ENCODE measurements around the gene GRIFIN. TPM values are rescaled to one million over a fixed set of nuclear protein-coding genes. Genes with fewer than 3 reads are reported as not detected.

The GRIFIN gene
- total RNA-seq, 1 donor from 2014 or later = not detected

DNA sequence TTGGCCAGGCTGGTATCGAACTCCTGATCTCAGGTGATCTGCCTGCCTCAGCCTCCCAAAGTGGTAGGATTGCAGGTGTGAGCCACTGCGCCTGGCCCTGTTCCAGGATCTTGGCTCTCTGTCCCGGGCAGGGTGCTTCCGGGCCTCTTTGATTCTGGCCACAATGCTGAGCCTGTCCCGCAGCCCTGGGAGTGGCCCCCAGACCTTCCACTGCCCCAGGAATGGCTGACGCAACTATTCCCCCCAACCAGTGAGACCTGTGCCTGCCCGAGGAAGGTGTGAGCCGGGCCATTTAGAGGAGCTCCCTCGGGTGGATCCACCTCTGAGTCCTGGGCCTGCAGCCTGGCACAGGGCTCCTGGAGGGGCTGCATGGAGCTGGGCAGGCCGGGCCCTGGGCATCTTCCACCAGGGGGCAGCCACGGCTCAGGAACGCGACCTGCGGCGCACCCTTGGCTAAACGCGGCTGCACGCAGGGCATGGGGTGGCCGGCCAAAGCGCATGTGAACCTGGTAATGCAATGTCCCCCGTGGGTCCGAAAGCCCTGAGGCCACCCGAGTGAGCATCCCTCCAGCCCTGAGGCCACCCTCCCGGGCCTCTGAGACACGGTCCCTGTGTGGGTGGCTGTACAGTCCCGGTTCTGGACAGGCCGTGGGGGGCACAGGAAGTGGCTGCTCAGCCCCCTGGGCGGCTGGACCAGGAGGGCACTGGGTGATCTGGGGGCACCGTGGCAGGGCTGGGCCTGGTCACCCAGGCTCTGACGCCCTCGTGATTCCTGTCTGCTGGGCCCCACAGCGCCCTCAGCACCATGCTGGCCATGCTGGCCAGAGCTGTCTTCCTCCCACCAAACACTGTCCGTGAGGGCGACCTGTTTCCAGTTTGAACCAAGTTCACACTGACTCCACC, 24.8 kb downstream of the GRIFIN start:
- intact Hi-C loops (cut with micrococcal nuclease) = no loop called here
- Histone ChIP-seq H3K27me3 (ENCODE audit: low read depth) (no peaks in the 10 kb centered on the region), H3K4me1 (peaks cover 12% of the 10 kb centered on the region), H3K9me3 (replicated peaks) (no peaks in the 10 kb centered on the region), H3K4me3 (peak overlapping the region; percentile 66), H3K27ac (replicated peaks) (no peak overlapping the region), H3K36me3 (no peaks in the 10 kb centered on the region)
- peak; percentile 86 for DNase-seq
- TF ChIP-seq, protein P1, sequence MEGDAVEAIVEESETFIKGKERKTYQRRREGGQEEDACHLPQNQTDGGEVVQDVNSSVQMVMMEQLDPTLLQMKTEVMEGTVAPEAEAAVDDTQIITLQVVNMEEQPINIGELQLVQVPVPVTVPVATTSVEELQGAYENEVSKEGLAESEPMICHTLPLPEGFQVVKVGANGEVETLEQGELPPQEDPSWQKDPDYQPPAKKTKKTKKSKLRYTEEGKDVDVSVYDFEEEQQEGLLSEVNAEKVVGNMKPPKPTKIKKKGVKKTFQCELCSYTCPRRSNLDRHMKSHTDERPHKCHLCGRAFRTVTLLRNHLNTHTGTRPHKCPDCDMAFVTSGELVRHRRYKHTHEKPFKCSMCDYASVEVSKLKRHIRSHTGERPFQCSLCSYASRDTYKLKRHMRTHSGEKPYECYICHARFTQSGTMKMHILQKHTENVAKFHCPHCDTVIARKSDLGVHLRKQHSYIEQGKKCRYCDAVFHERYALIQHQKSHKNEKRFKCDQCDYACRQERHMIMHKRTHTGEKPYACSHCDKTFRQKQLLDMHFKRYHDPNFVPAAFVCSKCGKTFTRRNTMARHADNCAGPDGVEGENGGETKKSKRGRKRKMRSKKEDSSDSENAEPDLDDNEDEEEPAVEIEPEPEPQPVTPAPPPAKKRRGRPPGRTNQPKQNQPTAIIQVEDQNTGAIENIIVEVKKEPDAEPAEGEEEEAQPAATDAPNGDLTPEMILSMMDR (IDR thresholded peaks at IDR 0.05; ENCODE audit: borderline replicate concordance) = peak; percentile 92

DNA sequence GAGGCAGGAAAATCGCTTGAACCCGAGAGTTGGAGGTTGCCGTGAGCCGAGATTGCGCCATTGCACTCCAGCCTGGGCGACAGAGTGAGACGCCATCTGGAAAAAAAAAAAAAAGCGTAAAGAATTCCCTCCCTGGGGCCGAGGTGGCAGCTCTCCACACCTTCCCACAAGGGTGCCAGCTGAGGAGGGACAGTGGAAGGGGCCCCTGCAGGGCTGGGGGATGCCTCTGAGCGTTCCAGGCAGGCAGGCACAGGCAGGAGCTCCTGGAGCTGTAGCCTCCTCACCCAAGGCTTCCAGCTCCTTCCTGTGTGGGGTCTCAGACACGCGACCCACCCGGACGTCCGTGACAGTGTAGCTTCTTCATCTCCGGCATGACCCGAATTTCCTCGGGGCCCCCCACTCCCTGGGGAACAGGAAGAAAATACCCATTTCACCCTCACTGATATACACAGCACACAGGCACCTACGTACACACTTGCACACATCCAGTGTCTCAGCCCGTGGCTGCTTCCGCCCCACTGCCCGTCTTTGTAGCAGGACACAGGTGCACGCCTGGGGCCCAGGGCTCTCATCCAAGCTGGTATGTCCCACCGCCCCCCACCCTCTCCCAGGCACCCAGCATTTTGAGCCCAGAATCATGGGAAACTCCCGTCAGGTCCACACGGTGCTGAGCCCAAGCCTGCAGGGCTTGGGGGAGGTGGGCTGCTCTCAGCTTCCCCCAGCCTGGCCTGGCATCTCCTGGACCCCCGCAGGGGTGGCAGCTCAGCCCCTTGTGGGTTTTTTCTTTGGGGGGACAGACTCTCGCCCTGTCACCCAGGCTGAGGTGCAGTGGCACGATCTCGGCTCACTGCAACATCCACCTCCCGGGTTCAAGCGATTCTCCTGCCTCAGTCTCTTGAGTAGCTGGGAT, 25.7 kb downstream of the GRIFIN start:
- no peak overlapping the region for H3K27ac ChIP-seq (replicated peaks)
- H3K9me3 ChIP-seq (replicated peaks) = no peaks in the 10 kb centered on the region
- DNase-seq = no peak
- TF ChIP-seq, protein P1 (IDR thresholded peaks at IDR 0.05; ENCODE audit: borderline replicate concordance) = no peak
- no peak overlapping the region for H3K4me3 ChIP-seq
- H3K36me3 ChIP-seq = no peaks in the 10 kb centered on the region
- peaks cover 12% of the 10 kb centered on the region for H3K4me1 ChIP-seq
- H3K27me3 ChIP-seq (ENCODE audit: low read depth) = no peaks in the 10 kb centered on the region
- intact Hi-C loops (cut with micrococcal nuclease) = no loop called here

DNA sequence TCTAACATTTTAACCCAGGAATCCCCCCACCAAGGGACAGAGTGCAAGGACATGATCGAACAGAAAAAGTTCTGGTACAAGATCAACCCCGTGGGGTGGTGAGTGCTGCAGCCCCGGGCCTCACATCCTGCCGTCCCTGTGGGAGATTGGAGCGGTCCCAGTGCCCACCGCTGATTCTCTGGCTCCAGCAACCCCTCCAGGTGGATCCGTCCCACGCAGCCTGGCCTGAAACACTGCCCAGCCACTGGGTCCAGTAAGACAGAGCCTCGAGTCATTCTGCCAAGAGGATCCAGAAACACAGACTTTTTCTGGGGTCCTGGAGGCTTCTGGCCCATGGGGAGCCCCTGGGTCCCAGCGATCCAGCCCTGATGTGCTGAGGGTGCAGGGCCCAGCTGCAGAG, 29.5 kb downstream of the GRIFIN start:
- H3K27me3 ChIP-seq (ENCODE audit: low read depth) = no peaks in the 10 kb centered on the region
- H3K27ac ChIP-seq (replicated peaks) = no peak overlapping the region
- H3K4me3 ChIP-seq = no peak overlapping the region
- TF ChIP-seq, protein P1 (IDR thresholded peaks at IDR 0.05; ENCODE audit: borderline replicate concordance) = no peak
- no peaks in the 10 kb centered on the region for H3K9me3 ChIP-seq (replicated peaks)
- no peak for DNase-seq
- no peaks in the 10 kb centered on the region for H3K36me3 ChIP-seq
- intact Hi-C loops (cut with micrococcal nuclease) = no loop called here
- peaks cover 9% of the 10 kb centered on the region for H3K4me1 ChIP-seq

DNA sequence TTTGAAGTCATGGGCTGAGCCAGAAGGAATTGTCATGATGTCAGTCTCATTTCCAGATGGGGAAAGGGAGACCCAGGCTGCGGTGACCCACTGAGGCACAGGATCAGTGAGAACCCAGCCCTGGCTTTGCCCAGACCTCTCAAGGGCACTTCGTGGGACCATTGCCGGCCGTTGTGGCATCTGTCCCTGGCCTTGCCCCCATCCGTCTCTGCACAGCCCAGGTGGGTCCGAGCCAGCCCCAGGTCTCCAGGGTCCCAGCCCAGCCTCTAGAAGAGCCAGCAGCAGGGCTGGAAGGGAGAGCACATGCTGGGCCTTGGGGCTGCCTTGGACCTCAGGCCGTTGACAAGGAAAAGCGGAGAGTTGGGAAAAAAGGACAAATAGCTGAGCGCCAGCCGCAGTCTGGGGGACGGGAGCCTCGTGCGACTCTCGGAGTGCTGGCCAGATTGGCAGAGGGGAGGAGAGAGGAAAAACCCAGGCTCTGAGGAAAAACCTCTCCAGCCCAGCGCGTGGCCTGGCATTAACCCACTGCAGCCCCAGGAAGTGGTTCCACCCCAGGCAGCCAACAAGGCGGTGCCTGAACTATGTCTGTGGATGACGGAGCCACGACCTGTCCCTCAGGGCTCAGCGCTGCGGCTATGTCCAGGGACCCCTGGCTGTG, 30.2 kb downstream of the GRIFIN start:
- no peak for DNase-seq
- intact Hi-C loops (cut with micrococcal nuclease) = no loop called here
- Histone ChIP-seq H3K27ac (replicated peaks) (no peak overlapping the region), H3K4me3 (no peak overlapping the region), H3K9me3 (replicated peaks) (no peaks in the 10 kb centered on the region), H3K27me3 (ENCODE audit: low read depth) (no peaks in the 10 kb centered on the region), H3K4me1 (peaks cover 3% of the 10 kb centered on the region), H3K36me3 (no peaks in the 10 kb centered on the region)
- TF ChIP-seq, protein P1 (IDR thresholded peaks at IDR 0.05; ENCODE audit: borderline replicate concordance) = no peak

DNA sequence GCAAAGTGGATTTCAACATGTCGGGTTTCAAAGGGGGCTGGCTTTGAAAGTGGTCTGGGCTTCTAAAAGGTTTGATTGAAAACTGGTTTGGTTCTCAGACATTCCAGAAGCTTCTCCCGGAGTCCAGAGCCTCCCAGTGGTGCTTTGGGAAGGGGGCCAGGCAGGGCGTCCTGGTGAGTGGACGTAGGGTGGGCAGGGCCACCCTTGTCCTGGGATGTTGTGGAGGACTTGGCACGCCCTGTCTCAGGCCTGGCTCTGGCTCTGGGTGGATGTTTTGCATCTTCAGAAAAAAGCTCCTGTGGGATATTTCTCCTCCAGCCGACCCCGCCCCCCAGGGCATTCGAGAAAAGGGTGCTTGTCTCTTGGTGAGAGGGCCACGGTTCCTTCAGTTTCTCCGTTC, 31.2 kb downstream of the GRIFIN start:
- no peak for DNase-seq
- Histone ChIP-seq H3K27me3 (ENCODE audit: low read depth) (no peaks in the 10 kb centered on the region), H3K4me1 (peaks cover 3% of the 10 kb centered on the region), H3K27ac (replicated peaks) (peak overlapping the region; percentile 56), H3K9me3 (replicated peaks) (no peaks in the 10 kb centered on the region), H3K4me3 (no peak overlapping the region), H3K36me3 (no peaks in the 10 kb centered on the region)
- intact Hi-C loops (cut with micrococcal nuclease) = no loop called here
- TF ChIP-seq, protein P1 (IDR thresholded peaks at IDR 0.05; ENCODE audit: borderline replicate concordance) = no peak

All from left ventricle myocardium inferior (tissue), 1 donor.